Kidney epithelial cell (primary cell): ENCODE data around the gene PPP1R3F. TPM values are rescaled to one million over a fixed set of nuclear protein-coding genes. Genes with fewer than 3 reads are reported as not detected.

ENCODE experiments used
- DNase-seq: peaks from one replicate; pipeline ENCODE4 v3.0.0-alpha.2; 2010; ENCODE audit warnings: low read depth
- H3K27me3 ChIP-seq: 2 replicates; pipeline ENCODE4 v1.6.0; 2011; ENCODE audit warnings: low read length; ENCODE audit not compliant: control insufficient read depth, insufficient read depth
- H3K36me3 ChIP-seq: 2 replicates; pipeline ENCODE4 v1.5.1; 2011; ENCODE audit warnings: low read length; ENCODE audit not compliant: control insufficient read depth, insufficient read depth
- H3K4me3 ChIP-seq: 2 replicates; pipeline ENCODE4 v1.5.1; 2011; ENCODE audit warnings: low read depth, mild to moderate bottlenecking, control low read depth, low read length
- CTCF ChIP-seq: IDR thresholded peaks from 2 replicates; pipeline ENCODE4 v1.5.1; 2011; ENCODE audit warnings: mild to moderate bottlenecking, moderate library complexity, low read length, control low read depth, inconsistent platforms; ENCODE audit not compliant: insufficient read depth, poor library complexity, severe bottlenecking
- total RNA-seq: library from RNA; depleted of rRNA; stranded (reverse); fragments of >200 nt; gene quantifications from 2 replicates; pipeline ENCODE4 v1.2.3, GENCODE V29; 2015

Gene PPP1R3F
- total RNA-seq, 1 donor from 2014 or later = 4.3 TPM

GRCh38 chrX:49250066-49250465, 19.5 kb upstream of the PPP1R3F start:
- Histone ChIP-seq H3K27me3 (no peaks in the 10 kb centered on the region), H3K4me3 (no peak overlapping the region), H3K36me3 (no peaks in the 10 kb centered on the region)
- DNase-seq = no peak
- no peak for TF ChIP-seq CTCF

GRCh38 chrX:49250578-49250977, 19.0 kb upstream of the PPP1R3F start:
- no peak for TF ChIP-seq CTCF
- no peak for DNase-seq
- no peak overlapping the region for H3K4me3 ChIP-seq
- no peaks in the 10 kb centered on the region for H3K36me3 ChIP-seq
- H3K27me3 ChIP-seq = no peaks in the 10 kb centered on the region

GRCh38 chrX:49251325-49251724, 18.3 kb upstream of the PPP1R3F start:
- Histone ChIP-seq H3K27me3 (no peaks in the 10 kb centered on the region), H3K4me3 (no peak overlapping the region), H3K36me3 (no peaks in the 10 kb centered on the region)
- no peak for DNase-seq
- no peak for TF ChIP-seq CTCF

GRCh38 chrX:49254639-49255038, 15.0 kb upstream of the PPP1R3F start:
- Histone ChIP-seq H3K36me3 (no peaks in the 10 kb centered on the region), H3K27me3 (no peaks in the 10 kb centered on the region), H3K4me3 (no peak overlapping the region)
- no peak for TF ChIP-seq CTCF
- no peak for DNase-seq

GRCh38 chrX:49256268-49256995, 13.2 kb upstream of the PPP1R3F start:
- no peaks in the 10 kb centered on the region for H3K36me3 ChIP-seq
- H3K27me3 ChIP-seq = no peaks in the 10 kb centered on the region
- no peak for TF ChIP-seq CTCF
- DNase-seq = no peak
- no peak overlapping the region for H3K4me3 ChIP-seq
